GM21737 (cell line): ENCODE data around the gene AMBP.

Source experiments
- ATAC-seq: cut with Tn5 transposase; IDR thresholded peaks from one replicate; pipeline ENCODE4 v1.9.1; 2021; ENCODE audit warnings: mild to moderate bottlenecking, moderate library complexity; ENCODE audit not compliant: unreplicated experiment

The AMBP gene

GRCh38 chr9:114015607-114016006 lies 62.5 kb downstream of the AMBP start:
- no peak for ATAC-seq

GRCh38 chr9:114014044-114014443 lies 64.1 kb downstream of the AMBP start:
- ATAC-seq: no peak

- no peak for ATAC-seq
These were observed 66.0 kb downstream of the AMBP start for GRCh38 chr9:114012126-114012525.

DNA sequence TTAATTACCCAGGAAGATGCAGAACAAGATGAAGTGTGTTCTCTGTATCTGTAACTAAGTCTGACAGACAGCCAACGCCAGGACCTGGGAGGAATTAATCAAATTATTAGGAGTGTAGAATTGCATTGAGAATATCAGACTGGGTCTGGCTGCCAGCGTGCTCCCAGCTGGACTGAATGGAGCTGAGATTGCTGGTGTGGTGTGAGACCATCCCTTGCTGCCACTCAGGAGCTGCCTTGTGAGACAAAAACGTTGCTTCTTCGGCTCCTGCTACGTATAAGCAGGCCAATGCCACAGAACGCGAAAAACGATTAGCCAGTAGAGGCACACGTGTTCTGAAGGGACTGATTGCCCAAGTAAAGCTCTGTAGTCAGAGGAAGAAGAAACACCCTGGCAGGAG lies 66.8 kb downstream of the AMBP start:
- ATAC-seq: no peak
